ENCODE data around the gene ATG14. TPM values are rescaled to one million over a fixed set of nuclear protein-coding genes. Genes with fewer than 3 reads are reported as not detected.

The ATG14 gene
- polyA plus RNA-seq, 1 of the 3 experiments (the other 2 are of a cell fraction) = 4.3 TPM

DNA sequence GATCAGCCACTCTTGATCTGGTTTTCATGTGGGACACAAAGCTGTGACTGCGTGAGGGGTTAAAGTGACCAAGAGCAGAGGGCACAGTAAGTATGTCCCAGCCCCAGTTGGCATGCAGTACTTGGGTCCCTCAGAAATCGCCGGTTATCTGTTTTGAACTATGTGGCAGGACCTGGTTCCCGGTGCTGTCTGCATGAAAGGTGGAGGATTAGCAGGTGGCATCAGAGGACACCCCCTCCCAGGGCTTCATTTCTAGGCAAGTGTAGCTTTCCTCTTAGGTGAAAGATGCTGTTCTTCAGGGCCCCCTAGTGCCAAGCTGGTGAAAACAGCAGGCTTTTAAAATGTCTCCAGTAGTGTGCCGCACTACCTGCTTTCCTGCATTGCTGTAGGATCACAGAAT, 57.1 kb downstream of the ATG14 start (continued):
- TF ChIP-seq, protein P1, sequence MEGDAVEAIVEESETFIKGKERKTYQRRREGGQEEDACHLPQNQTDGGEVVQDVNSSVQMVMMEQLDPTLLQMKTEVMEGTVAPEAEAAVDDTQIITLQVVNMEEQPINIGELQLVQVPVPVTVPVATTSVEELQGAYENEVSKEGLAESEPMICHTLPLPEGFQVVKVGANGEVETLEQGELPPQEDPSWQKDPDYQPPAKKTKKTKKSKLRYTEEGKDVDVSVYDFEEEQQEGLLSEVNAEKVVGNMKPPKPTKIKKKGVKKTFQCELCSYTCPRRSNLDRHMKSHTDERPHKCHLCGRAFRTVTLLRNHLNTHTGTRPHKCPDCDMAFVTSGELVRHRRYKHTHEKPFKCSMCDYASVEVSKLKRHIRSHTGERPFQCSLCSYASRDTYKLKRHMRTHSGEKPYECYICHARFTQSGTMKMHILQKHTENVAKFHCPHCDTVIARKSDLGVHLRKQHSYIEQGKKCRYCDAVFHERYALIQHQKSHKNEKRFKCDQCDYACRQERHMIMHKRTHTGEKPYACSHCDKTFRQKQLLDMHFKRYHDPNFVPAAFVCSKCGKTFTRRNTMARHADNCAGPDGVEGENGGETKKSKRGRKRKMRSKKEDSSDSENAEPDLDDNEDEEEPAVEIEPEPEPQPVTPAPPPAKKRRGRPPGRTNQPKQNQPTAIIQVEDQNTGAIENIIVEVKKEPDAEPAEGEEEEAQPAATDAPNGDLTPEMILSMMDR (IDR thresholded peaks at IDR 0.05) = peak; percentile 68
- peak; percentile 25 for TF ChIP-seq CHD2 (IDR thresholded peaks at IDR 0.05; ENCODE audit: low read length, partially characterized antibody)
- peak; percentile 88 for TF ChIP-seq RAD21 (IDR thresholded peaks at IDR 0.05; ENCODE audit: low read length)
- TF ChIP-seq, protein P2, sequence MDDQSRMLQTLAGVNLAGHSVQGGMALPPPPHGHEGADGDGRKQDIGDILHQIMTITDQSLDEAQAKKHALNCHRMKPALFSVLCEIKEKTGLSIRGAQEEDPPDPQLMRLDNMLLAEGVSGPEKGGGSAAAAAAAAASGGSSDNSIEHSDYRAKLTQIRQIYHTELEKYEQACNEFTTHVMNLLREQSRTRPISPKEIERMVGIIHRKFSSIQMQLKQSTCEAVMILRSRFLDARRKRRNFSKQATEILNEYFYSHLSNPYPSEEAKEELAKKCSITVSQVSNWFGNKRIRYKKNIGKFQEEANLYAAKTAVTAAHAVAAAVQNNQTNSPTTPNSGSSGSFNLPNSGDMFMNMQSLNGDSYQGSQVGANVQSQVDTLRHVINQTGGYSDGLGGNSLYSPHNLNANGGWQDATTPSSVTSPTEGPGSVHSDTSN (IDR thresholded peaks at IDR 0.05) = no peak
- TF ChIP-seq, protein P3, sequence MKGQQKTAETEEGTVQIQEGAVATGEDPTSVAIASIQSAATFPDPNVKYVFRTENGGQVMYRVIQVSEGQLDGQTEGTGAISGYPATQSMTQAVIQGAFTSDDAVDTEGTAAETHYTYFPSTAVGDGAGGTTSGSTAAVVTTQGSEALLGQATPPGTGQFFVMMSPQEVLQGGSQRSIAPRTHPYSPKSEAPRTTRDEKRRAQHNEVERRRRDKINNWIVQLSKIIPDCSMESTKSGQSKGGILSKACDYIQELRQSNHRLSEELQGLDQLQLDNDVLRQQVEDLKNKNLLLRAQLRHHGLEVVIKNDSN (IDR thresholded peaks at IDR 0.05; ENCODE audit: borderline replicate concordance, low read depth) = no peak
- TF ChIP-seq NRF1 (IDR thresholded peaks at IDR 0.05; ENCODE audit: low read depth, low read length) = no peak

DNA sequence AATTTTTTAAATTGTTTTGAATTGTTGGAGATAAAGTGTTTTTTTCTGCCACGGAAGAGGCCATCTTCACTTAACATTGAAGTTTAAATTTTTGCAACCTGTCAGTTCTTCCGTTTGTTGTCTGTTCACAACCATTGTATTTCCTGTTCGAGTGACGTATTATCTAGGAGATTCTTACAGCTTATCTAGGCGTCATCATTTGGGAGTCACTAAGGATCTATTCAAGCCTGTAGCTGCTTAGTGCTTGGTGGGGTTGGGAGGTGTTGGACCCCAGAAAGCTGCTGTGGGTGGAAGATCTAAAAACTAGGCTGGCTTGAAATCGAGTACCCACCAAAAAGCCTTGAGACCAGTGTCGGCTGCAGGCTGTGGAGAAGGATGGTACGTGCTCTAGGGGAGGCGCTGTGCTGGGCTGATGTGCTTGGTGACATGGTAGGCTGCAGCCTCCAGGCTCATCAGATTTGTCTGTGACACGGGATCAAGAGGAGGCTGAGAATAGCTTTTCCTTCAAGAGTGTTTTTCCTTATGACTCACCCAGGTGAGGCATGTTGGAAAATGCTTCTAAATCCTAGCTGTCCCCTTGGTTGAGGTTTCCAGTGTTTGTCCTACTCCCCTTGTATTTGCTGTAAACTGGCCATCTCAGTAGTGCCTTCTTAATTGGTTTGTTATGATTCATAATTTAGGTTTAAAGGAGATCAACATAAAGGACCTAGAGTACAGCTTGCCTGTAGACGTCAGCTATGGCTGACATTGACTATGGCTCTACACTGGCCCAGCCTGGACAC, 57.8 kb downstream of the ATG14 start:
- POLR2A ChIA-PET = no interaction called here

DNA sequence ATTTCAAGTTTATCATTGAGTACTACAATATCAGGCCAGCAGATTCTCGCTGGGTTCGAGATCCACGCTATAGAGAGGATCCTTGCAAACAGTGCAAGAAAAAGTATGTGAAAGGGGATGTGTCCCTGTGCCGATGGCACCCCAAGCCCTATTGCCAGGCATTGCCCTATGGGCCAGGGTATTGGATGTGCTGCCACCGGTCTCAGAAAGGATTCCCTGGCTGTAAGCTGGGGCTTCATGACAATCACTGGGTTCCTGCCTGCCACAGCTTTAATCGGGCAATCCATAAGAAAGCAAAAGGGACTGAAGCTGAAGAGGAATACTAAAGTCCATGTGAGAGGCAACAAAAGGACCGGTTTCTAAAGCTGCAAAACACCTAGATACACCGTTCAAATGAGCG, 59.4 kb downstream of the ATG14 start:
- Histone ChIP-seq H3K27ac (ENCODE audit: low read depth in 2 of 2, low read length in 1 of 2) (no peak overlapping the region), H3K9me3 (no peaks in the 10 kb centered on the region), H4K20me1 (ENCODE audit: insufficient read depth) (no peaks in the 10 kb centered on the region), H2AFZ (ENCODE audit: low read depth) (no peak overlapping the region), H3K9ac (no peak overlapping the region), H3K4me1 (ENCODE audit: control insufficient read depth in 1 of 2, insufficient read depth in 2 of 2, low read depth in 1 of 2, low read length in 1 of 2) (peaks cover 0 to 6% of the 10 kb centered on the region in 2 experiments; a peak in 2 of 4 replicates), H3K36me3 (replicated peaks in 1 of 2; ENCODE audit: control insufficient read depth in 1 of 2, insufficient read depth in 2 of 2, low read length in 1 of 2) (peaks cover 22 to 42% of the 10 kb centered on the region in 2 experiments), H3K4me3 (ENCODE audit: low read depth in 2 of 2, low read length in 1 of 2) (no peak overlapping the region), H3K4me2 (no peak overlapping the region), H3F3A (replicated peaks; ENCODE audit: insufficient read depth) (no peaks in the 10 kb centered on the region), H3K9me2 (no peaks in the 10 kb centered on the region), H3K27me3 (ENCODE audit: insufficient read depth) (no peaks in the 10 kb centered on the region), H3K79me2 (ENCODE audit: insufficient read depth) (peaks cover 10% of the 10 kb centered on the region; the same call in 1 of the 2 replicates)
- CTCF ChIA-PET = interaction anchor here (1.0 to 3.9 kb wide), 3 partner anchors 82 to 139 kb away, joined by 5 to 13 read pairs (median 11); no protein-coding TSS in a partner anchor
- POLR2A ChIA-PET = no interaction called here
- TF ChIP-seq JUND (IDR thresholded peaks at IDR 0.05) (no peak), SIN3A (IDR thresholded peaks at IDR 0.05; ENCODE audit: borderline replicate concordance, low read depth, low read length) (no peak), RFX5 (IDR thresholded peaks at IDR 0.05; ENCODE audit: low read length) (no peak), FOSL2 (IDR thresholded peaks at IDR 0.05; ENCODE audit: borderline replicate concordance, low read depth) (no peak), EP300 (IDR thresholded peaks at IDR 0.05; ENCODE audit: borderline replicate concordance in 1 of 2, low read depth in 1 of 2, low read length in 1 of 2) (no peak), SMC3 (IDR thresholded peaks at IDR 0.05; ENCODE audit: low read depth, low read length) (no peak)
- TF ChIP-seq, protein P1 (IDR thresholded peaks at IDR 0.05) = no peak
- no peak for DNase-seq
- 93% methylated on average over 9 of the region's 9 CpGs for WGBS (ENCODE audit: low lambda C conversion rate)

More for the DNA sequence above, 57.8 kb downstream of the ATG14 start:
- Histone ChIP-seq H3K4me3 (ENCODE audit: low read depth in 2 of 2, low read length in 1 of 2) (no peak overlapping the region), H3K36me3 (replicated peaks in 1 of 2; ENCODE audit: control insufficient read depth in 1 of 2, insufficient read depth in 2 of 2, low read length in 1 of 2) (peaks cover 22 to 42% of the 10 kb centered on the region in 2 experiments), H3K79me2 (ENCODE audit: insufficient read depth) (no peaks in the 10 kb centered on the region; the same call in 1 of the 2 replicates), H3K27me3 (ENCODE audit: insufficient read depth) (no peaks in the 10 kb centered on the region), H3K27ac (ENCODE audit: low read depth in 2 of 2, low read length in 1 of 2) (no peak overlapping the region; a peak in 1 of 4 replicates), H3K9ac (no peak overlapping the region), H3K9me3 (no peaks in the 10 kb centered on the region), H2AFZ (ENCODE audit: low read depth) (no peak overlapping the region), H3F3A (replicated peaks; ENCODE audit: insufficient read depth) (no peaks in the 10 kb centered on the region), H3K4me2 (no peak overlapping the region), H3K4me1 (ENCODE audit: control insufficient read depth in 1 of 2, insufficient read depth in 2 of 2, low read depth in 1 of 2, low read length in 1 of 2) (peaks cover 0 to under 1% of the 10 kb centered on the region in 2 experiments; a peak in 1 of 4 replicates), H4K20me1 (ENCODE audit: insufficient read depth) (no peaks in the 10 kb centered on the region), H3K9me2 (no peaks in the 10 kb centered on the region)
- CTCF ChIA-PET = interaction anchor here (0.7 to 5.2 kb wide), 41 partner anchors 7 to 1121 kb away, joined by 3 to 94 read pairs (median 5); partner anchors contain the start of genes FBXO34 and MAPK1IP1L
- no peak for TF ChIP-seq FOXJ3 (CRISPR knock-in tag; IDR thresholded peaks at IDR 0.05)
- TF ChIP-seq EZH2phosphoT487 (IDR thresholded peaks at IDR 0.05; ENCODE audit: borderline replicate concordance, low read depth) = no peak
- 93% methylated on average over 10 of the region's 11 CpGs for WGBS (ENCODE audit: low lambda C conversion rate)
- no peak for DNase-seq

Measured in SK-N-SH (cell line).